Measurements from ENCODE around the gene TMEM169.

TMEM169 gene

GRCh38 chr2:216055680-216056079, 26.0 kb upstream of the TMEM169 start:
- TF ChIP-seq, protein P1, sequence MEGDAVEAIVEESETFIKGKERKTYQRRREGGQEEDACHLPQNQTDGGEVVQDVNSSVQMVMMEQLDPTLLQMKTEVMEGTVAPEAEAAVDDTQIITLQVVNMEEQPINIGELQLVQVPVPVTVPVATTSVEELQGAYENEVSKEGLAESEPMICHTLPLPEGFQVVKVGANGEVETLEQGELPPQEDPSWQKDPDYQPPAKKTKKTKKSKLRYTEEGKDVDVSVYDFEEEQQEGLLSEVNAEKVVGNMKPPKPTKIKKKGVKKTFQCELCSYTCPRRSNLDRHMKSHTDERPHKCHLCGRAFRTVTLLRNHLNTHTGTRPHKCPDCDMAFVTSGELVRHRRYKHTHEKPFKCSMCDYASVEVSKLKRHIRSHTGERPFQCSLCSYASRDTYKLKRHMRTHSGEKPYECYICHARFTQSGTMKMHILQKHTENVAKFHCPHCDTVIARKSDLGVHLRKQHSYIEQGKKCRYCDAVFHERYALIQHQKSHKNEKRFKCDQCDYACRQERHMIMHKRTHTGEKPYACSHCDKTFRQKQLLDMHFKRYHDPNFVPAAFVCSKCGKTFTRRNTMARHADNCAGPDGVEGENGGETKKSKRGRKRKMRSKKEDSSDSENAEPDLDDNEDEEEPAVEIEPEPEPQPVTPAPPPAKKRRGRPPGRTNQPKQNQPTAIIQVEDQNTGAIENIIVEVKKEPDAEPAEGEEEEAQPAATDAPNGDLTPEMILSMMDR (IDR thresholded peaks at IDR 0.05; ENCODE audit: extremely low read depth, insufficient read depth, missing control alignments), result no peak
- no peak for DNase-seq (ENCODE audit: low spot score)
- in situ Hi-C loops (cut with MboI; ENCODE audit: low pct_unique_long_range_greater_than_20kb, low sequenced_read_pairs, unreplicated experiment), result no loop called here

- TF ChIP-seq, protein P1 (IDR thresholded peaks at IDR 0.05; ENCODE audit: extremely low read depth, insufficient read depth, missing control alignments), result no peak
- peak; percentile 31 for DNase-seq (ENCODE audit: low spot score)
- in situ Hi-C loops (cut with MboI; ENCODE audit: low pct_unique_long_range_greater_than_20kb, low sequenced_read_pairs, unreplicated experiment), result no loop called here
Observed at GRCh38 chr2:216056739-216057138, 25.0 kb upstream of the TMEM169 start.

DNA sequence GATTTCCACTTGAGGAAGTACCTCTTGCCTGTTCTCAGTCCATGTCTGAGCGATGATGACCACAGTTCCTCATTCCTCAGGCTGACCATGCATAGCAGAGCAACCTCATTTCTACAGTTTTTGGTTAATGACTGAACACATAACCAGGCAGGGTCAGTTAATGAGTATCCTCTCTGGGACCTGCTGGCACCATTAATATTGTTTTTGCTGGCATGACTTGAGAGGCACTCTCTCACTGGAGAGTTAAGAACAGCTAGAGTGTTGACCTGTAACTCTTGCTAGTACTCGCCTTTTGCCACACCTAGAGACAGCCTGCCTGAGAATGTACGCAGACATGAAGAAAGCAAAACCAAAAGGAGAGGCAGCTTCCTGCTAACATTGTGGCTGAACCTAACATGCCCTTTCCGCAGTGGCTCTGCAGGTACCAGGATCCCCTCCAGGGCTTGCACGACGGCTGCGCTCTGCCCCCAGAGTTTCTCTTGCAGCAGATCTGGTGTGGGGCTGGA, 24.0 kb upstream of the TMEM169 start:
- TF ChIP-seq, protein P1 (IDR thresholded peaks at IDR 0.05; ENCODE audit: extremely low read depth, insufficient read depth, missing control alignments), result no peak
- in situ Hi-C loops (cut with MboI; ENCODE audit: low pct_unique_long_range_greater_than_20kb, low sequenced_read_pairs, unreplicated experiment), result no loop called here
- DNase-seq (ENCODE audit: low spot score), result peak; percentile 71

GRCh38 chr2:216059233-216059834, 22.4 kb upstream of the TMEM169 start:
- in situ Hi-C loops (cut with MboI; ENCODE audit: low pct_unique_long_range_greater_than_20kb, low sequenced_read_pairs, unreplicated experiment), result no loop called here
- no peak for DNase-seq (ENCODE audit: low spot score)
- TF ChIP-seq, protein P1 (IDR thresholded peaks at IDR 0.05; ENCODE audit: extremely low read depth, insufficient read depth, missing control alignments), result peak; percentile 15

GRCh38 chr2:216064014-216064630, 17.6 kb upstream of the TMEM169 start:
- TF ChIP-seq, protein P1 (IDR thresholded peaks at IDR 0.05; ENCODE audit: extremely low read depth, insufficient read depth, missing control alignments), result no peak
- DNase-seq (ENCODE audit: low spot score), result no peak
- in situ Hi-C loops (cut with MboI; ENCODE audit: low pct_unique_long_range_greater_than_20kb, low sequenced_read_pairs, unreplicated experiment), result no loop called here

DNA sequence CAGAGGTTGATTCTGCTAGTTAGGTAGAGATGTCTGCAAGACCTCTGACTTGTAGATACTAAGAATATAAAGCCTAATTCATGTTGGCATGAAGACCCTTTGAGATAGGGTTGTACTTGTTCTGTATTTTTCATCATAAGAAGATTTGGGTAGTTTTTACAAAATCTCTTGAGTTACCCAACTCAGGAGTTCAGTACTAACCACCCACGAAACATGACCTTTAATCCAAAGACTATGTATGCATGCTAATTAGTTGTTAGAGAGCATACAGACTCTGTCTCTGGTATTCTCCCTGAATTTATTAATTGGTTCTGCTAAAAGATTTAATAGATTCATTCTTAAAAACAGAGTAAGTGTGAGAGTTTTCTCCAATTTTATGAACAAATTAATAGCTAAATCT, 17.1 kb upstream of the TMEM169 start:
- in situ Hi-C loops (cut with MboI; ENCODE audit: low pct_unique_long_range_greater_than_20kb, low sequenced_read_pairs, unreplicated experiment), result no loop called here
- TF ChIP-seq, protein P1 (IDR thresholded peaks at IDR 0.05; ENCODE audit: extremely low read depth, insufficient read depth, missing control alignments), result no peak
- DNase-seq (ENCODE audit: low spot score), result no peak
